ENCODE data around the gene DOCK3. TPM values are rescaled to one million over a fixed set of nuclear protein-coding genes. Genes with fewer than 3 reads are reported as not detected.
"Not testable (repeated sequence)": the region's sequence is repeated elsewhere in the genome, so short reads cannot be mapped to it uniquely, and the experiment has no call there.

The DOCK3 gene
- total RNA-seq, 1 donor from 2014 or later = 6.2 TPM

DNA sequence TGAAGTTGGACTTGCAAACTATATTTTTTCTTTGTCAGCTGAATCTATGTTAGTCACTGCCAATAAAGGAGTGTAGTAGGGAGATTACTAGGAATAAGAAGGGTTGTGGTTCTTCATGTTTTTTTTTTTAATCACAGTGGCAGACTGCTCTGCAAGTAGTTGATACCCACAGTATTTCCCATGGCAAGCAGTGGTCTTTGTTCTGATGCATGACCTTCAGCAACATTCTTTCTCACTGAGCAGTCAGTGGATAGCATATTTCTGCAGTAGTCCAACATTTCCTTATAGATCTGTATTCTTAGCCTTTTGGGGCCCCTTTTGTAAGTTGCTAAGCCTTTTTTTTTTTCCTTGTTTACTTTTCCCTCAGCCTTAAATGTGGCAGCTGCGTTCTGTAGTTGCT lies 151.1 kb downstream of the DOCK3 start:
- no peak for ATAC-seq
- no peak for DNase-seq (ENCODE audit: low spot score)
- intact Hi-C loops (cut with DNase I) = no loop called here

DNA sequence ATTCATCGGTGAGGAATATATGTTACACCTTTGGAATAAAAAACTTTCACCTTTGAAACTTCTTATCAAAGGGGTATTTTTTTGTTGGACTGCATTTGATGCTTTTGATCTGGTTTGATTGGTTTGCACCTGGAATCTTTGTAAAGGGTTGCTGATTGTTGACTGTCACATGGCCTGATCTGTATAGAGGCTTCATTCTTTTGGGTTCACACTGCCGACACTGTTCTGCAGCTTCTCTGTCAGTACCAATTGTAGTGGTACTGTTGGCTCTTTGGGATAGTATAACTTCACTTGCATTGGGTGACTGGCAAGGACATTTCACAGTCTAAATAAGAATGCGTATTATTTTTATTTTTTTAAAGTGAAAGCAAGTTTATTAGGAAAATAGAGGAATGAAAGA lies 155.7 kb downstream of the DOCK3 start:
- DNase-seq (ENCODE audit: low spot score) (no peak), ATAC-seq (no peak)
- intact Hi-C loops (cut with DNase I) = no loop called here

DNA sequence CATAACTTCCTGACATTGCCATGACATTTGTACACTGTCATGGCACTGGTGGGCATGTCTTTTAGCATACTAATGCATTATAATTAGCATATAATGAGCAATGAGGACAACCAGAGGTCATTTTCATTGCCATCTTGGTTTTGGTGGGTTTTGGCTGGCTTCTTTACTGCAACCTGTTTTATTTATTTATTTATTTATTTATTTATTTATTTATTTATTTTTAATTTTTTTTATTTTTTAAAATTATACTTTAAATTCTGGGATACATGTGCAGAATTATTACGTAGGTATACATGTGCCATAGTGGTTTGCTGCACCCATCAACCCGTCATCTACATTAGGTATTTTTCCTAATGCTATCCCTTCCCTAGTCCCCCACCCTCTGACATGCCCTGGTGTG lies 156.3 kb downstream of the DOCK3 start:
- DNase-seq (ENCODE audit: low spot score); intact Hi-C loops (cut with DNase I); ATAC-seq: not testable (repeated sequence)

DNA sequence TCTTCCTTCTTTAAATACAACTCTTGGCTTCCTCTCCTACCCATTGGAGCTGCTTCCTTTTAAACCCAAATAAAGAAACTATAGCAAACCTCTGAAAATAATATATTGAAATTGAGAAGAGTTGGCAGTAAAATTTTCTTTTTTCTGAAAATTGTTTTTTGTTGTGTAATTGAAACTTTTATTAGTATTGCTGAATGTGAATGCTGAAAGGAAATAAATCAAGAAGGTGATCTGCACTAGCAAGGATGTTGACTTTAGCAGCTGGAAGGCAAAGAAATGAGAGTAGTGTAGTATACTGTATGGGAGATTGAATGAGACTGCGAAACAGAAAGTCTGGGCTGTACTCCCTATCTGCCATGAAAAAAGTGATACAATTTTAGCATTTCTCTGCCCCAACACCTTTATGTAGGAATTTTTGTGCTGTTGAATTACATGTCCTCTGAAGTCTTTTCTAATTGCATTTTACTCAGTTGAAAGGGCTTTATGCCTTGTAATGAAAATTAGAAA lies 166.3 kb downstream of the DOCK3 start:
- DNase-seq (ENCODE audit: low spot score) = no peak
- intact Hi-C loops (cut with DNase I) = no loop called here

DNA sequence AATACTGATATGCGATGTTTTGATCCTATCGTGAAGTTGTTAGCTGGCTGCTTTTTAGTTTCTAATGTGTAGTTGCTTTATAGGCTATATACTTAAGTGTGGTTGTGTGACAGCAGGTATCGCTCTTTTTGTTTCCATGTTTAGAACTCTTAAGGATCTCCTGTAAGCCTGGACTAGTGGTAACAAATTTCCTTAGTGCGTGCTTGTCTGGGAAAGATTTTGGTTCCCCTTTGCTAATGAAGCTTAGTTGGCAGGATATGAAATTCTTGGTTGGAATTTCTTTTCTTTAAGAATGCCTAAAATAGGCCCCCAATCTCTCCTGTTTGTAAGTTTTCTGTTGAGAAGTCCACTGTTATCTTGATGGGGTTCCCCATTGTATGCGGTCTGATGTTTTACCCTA lies 173.6 kb downstream of the DOCK3 start:
- no peak for ATAC-seq
- intact Hi-C loops (cut with DNase I) = no loop called here
- DNase-seq (ENCODE audit: low spot score) = no peak

More for the DNA sequence above, 166.3 kb downstream of the DOCK3 start:
- no peak for ATAC-seq

DNA sequence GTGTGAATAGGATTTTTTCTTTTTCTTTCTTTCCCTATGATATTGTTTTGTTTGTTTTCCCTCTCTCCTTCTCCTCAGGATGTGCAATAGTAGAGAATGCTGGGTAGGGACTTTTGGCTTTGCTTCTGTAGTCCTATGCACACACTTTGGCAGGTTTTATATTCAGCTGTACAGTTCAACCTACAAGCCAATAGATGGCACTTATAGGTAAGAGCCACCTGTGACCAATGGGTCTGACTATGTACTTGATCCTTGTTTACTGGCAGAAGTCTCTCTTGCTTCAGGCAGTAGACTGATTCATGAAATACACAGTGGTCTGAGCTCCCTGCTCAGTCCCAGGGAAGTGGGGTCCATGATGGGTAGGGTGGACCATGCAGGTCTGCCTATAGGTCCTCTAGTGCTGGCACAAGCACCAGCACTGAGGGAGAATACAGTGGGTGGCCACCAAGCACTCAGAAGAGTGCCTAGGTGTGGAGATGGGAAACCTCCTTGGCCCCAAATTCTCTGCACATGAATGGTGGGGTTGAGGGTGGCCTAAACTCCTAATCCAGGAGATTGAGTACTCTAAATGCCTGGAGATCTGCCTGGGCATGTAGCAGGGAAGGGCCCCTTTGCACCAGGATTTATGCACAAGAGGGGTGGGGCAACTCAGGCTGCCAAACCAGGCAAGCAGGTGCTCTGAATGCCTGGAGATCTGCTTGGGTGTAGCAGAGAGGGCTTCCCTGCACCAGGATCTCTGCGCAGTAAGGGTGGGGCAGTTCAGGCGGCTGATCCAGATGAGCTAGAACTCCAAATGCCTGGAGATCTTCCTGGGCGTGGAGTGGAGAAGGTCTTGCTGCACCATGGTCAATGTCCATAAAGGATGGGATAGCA lies 176.1 kb downstream of the DOCK3 start:
- no peak for ATAC-seq
- DNase-seq (ENCODE audit: low spot score) = no peak
- intact Hi-C loops (cut with DNase I) = no loop called here

DNA sequence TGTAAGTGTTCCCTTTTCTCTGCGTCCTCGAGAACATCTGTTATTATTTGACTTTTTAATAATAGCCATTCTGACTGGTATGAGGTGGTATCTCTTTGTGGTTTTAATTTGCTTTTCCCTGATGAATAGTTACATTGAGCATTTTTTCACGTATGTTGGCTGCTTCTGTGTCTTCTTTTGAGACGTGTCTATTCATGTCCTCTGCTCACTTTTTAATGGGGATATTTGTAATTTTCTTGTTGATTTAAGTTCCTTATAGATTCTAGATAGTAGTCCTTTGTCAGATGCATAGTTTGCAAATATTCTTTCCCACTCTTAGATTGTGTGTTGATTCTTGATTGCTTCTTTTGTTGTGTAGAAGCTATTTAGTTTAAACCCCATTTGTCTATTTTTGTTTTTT lies 179.2 kb downstream of the DOCK3 start:
- DNase-seq (ENCODE audit: low spot score) = no peak
- ATAC-seq = no peak
- intact Hi-C loops (cut with DNase I) = no loop called here

DNA sequence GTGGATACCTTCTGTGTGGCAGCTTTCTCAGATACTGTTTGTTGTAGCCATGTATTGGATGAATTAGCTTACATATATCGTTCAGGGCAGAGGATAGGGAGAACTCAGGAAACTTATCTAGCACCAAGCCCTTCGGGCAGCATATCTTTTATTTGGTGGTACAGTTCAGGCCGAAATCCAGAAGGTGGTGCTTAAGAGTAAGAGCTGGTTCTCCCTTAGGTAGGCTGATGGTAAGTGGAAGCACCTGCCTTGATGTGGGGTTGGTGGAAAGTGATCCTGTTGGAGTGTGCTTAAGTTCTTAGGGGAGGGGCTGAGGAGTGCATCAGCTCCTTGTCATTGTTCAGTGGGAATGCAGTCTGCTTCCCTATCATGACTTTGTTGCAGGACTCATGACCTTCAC lies 187.5 kb downstream of the DOCK3 start:
- no peak for ATAC-seq

DNA sequence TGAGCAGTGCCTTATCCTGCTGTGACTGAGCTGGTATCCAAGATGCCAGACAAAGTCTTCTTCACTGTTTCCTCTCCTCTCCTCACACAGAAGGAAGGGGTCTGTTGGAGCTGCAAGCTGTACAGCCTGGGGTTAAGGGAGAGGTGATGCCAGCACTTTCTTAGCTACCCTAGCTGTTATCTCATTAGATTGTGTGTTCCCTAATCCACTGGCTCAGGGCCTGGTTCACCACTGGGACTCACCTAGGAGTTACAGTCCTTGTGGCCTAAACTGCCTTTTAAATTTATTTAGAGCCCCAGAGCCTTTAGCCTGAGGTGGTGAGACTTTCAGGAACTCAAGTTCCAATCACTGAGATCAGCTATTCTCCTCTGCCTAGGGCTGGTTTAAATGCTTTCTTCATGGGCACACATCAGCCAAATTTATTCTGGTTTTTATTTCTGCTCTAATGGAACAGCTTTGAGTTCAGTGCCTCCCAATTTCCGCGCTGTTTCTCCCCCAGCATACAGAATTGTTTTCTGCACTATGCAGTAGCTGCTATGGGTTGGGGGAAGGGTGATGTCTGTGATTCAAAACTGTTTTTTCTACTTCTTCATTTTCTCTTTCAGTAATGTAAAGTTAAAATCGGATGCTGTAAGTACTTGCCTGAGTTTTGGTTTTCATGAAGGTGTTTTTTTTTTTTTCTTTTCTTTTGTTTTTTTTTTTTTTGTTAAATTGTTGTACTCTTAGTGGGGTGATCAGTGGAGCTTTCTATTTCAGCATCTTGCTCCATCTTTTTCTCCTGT lies 198.8 kb downstream of the DOCK3 start:
- no peak for ATAC-seq
- DNase-seq (ENCODE audit: low spot score) = no peak
- intact Hi-C loops (cut with DNase I) = no loop called here

More for the DNA sequence above, 187.5 kb downstream of the DOCK3 start:
- no peak for DNase-seq (ENCODE audit: low spot score)
- intact Hi-C loops (cut with DNase I) = no loop called here

DNA sequence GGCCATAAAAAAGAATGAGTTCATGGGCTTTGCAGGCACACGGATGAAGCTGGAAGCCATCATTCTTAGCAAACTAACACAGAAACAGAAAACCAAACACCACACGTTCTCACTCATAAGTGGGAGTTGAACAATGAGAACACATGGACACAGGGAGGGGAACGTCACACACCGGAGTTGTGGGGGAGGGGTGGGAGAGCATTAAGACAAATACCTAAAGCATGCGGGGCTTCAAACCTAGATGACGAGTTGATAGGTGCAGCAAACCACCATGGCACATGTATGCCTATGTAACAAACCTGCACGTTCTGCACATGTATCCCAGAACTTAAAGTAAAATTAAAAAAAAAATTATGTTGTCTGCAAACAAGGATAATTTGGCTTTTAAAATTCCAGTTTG lies 200.1 kb downstream of the DOCK3 start:
- ATAC-seq; intact Hi-C loops (cut with DNase I); DNase-seq (ENCODE audit: low spot score): not testable (repeated sequence)

DNA sequence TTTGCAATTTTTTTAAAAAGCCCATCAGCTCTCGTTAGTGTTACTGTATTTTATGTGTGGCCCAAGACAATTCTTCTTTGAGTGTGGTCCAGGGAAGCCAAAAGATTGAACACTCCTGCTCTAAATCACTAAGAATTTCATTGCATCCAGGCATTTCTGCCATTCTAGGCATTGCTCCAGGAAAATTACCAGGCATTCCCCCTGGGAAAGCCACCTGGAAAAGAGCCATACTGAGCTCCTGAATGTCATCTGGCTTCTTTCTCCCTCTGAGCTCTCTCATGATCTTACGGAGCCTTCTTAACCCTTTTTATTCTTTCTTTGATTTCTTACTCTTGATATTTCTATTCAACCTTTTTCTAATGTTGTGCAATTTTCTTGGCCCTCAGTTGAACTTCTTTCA lies 202.2 kb downstream of the DOCK3 start:
- intact Hi-C loops (cut with DNase I) = no loop called here
- no peak for DNase-seq (ENCODE audit: low spot score)
- no peak for ATAC-seq

DNA sequence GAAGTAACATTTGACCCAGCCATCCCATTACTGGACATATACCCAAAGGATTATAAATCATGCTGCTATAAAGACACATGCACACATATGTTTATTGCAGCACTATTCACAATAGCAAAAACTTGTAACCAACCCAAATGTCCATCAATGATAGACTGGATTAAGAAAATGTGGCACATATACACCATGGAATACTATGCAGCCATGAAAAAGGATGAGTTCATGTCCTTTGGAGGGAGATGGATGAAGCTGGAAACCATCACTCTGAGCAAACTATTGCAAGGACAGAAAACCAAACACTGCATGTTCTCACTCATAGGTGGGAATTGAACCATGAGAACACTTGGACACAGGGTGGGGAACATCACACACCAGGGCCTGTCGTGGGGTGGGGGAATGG lies 208.0 kb downstream of the DOCK3 start:
- ATAC-seq; intact Hi-C loops (cut with DNase I); DNase-seq (ENCODE audit: low spot score): not testable (repeated sequence)

DNA sequence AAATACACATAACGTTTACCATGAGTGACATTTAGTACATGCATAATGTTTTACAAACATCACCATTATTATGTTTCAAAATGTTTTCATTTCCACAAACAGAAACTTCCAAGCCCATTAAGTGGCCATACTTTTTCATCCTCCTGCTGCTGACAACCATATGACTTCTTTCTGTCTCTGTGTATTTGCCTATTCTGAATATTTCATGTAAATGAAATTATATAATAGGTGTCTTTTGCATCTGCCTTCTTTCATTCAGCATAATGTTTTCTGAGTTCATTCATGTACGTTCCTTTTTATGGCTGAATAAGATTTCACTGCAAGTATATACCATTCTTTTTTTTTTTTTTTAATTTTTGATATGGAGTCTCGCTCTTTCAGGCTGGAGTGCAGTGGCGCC lies 209.0 kb downstream of the DOCK3 start:
- no peak for DNase-seq (ENCODE audit: low spot score)

DNA sequence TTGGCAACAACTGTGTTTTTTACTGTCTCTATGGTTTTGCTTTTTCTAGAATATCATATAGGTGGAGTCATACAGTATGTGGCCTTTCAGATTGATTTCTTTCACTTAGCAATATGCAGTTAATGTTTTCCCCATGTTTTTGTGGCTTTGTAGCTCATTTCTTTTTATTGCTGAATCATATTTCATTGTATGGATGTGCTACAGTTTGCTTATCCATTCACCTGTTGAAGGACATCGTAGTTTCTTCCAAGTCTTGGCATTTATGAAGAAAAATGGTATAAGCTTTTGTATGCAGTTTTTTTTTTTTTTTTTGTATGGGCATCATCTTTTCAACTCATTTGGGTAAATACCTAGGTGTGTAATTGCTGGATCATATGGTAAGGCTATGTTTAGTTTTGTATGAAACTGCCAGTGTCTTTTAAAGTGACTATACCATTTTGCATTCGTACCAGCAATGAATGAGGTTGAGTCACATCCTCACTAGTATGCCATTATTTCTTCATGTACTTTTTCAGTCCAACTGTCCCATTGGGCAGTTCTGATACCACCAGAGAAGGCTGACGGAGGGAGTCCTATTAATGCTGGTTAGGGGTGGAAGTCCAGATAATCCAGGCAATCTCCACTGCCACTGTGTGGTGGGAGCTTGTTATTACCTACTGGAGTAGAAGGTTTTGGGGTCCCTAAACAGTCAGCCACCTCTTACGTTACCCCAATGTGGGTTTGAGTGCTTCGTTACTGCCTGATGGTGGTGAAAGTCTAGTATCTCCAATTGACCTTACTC lies 210.5 kb downstream of the DOCK3 start:
- ATAC-seq (no peak), DNase-seq (ENCODE audit: low spot score) (no peak)
- intact Hi-C loops (cut with DNase I) = no loop called here

More for the DNA sequence above, 209.0 kb downstream of the DOCK3 start:
- no peak for ATAC-seq
- intact Hi-C loops (cut with DNase I) = no loop called here

DNA sequence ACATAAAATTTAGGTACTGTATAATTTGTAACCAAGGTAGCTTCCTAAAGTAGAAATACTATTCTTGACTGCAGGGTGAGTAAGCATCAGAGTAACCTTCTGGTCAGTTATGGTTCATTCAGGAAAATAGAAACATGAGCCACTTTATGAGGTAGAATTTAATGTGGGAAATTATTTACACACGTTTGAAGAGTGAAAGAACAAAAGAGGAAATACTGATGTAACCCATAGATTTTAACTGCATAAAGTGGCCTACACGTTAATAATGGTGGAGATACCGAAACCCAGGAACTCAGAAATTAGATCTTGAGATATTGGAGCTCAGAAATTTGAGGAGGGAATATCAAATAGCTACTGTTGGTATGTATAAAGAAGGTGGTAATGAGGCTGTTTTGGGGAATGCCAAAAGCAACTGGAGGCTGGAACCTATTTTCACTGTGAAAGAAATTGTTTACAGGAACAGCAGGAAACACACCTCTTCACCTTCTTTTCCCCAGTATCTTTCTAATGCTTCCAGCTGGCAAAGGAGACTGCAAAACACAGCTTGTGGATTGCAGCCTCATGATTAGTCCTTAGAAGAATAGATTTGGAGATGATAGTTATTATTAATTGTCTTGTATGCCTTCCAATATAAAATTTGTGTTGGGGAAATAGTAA lies 216.1 kb downstream of the DOCK3 start:
- DNase-seq (ENCODE audit: low spot score) (no peak), ATAC-seq (no peak)

DNA sequence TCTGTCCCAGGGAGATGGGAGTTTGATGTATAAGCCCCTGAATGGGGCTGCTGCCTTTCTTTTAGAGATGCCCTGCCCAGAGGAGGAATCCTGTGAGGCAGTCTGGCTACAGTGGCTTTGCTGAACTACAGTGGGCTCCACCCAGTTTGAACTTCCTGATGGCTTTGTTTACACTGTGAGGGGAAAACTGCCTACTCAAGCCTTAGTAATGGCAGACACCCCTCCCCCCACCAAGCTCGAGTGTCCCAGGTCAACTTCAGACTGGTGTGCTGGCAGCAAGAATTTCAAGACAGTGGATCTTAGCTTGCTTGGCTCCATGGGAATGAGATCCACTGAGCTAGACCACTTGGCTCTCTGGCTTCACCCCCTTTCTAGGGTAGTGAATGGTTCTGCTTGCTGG lies 226.4 kb downstream of the DOCK3 start:
- intact Hi-C loops (cut with DNase I); DNase-seq (ENCODE audit: low spot score); ATAC-seq: not testable (repeated sequence)

More for the DNA sequence above, 216.1 kb downstream of the DOCK3 start:
- intact Hi-C loops (cut with DNase I) = no loop called here

DNA sequence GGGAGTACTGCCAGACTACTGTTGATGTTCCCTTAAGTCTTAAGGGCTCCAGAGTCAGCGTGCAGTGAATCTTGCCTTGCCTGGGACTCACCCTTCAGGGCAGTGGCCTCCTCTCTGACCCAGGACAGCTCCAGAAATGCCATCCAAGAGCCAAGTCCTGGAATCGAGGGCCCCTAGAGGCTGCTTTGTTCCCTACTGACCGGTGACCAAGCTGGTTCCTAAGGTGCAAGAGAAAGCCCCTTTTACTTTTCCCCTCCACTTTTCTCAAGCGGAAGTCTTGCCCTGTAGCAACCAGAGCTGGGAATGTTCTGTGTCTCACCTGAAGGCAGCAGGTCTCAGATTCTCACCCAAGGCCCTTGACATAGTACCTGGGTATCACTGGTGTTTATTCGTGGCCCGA lies 238.0 kb downstream of the DOCK3 start:
- intact Hi-C loops (cut with DNase I) = no loop called here
- DNase-seq (ENCODE audit: low spot score) (no peak), ATAC-seq (no peak)

DNA sequence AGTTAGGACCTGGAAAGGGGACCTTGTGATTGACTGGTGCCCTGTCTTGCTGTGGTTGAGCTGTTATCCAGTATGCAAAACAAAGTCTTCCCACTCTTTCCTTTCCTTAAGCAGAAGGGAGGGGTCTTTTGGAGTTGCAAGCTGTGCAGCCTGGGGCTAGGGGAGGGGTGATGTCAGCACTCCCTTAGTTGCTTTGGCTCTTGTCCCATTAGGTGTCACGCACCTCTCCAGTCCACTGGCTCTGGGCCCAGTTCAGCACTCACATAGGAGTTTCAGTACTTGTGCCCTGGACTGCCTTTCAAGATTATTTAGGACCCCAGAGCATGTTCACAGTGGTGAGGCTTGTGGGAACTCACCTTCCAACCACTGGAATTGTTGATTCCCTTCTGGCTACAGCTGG lies 238.5 kb downstream of the DOCK3 start:
- ATAC-seq (no peak), DNase-seq (ENCODE audit: low spot score) (no peak)
- intact Hi-C loops (cut with DNase I) = no loop called here

DNA sequence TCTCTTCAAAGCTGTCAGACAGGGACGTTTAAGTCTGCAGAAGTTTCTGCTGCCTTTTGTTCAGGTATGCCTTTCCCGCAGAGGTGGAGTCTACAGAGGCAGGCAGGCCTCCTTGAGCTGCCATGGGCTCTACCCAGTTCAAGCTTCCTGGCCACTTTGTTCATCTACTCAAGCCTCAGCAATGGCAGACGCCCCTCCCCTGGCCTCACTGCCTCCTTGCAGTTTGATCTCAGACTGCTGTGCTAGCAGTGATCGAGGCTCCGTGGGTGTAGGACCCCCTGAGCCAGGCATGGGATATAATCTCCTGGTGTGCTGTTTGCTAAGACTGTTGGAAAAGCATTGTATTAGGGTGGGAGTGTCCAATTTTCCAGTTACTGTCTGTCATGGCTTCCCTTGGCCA lies 247.3 kb downstream of the DOCK3 start:
- intact Hi-C loops (cut with DNase I) = not testable (repeated sequence)

More for the DNA sequence above, 247.3 kb downstream of the DOCK3 start:
- not testable (repeated sequence) for DNase-seq (ENCODE audit: low spot score); ATAC-seq

Data from sciatic nerve (tissue), 2 donors.